ENCODE measurements around the gene ASNSD1. TPM values are rescaled to one million over a fixed set of nuclear protein-coding genes. Genes with fewer than 3 reads are reported as not detected.
"Not testable (repeated sequence)": the region's sequence is repeated elsewhere in the genome, so short reads cannot be mapped to it uniquely, and the experiment has no call there.

ASNSD1 gene
- total RNA-seq, 1 experiment from 2014 or later = 14.8 TPM

- Histone ChIP-seq H3K4me3 (no peak overlapping the region), H3K79me2 (ENCODE audit: low read depth) (no peaks in the 10 kb centered on the region), H3K4me2 (no peak overlapping the region), H3F3A (ENCODE audit: insufficient read depth, low read depth) (no peaks in the 10 kb centered on the region), H3K9me3 (ENCODE audit: insufficient read depth, low read depth) (no peaks in the 10 kb centered on the region), H3K27ac (no peak overlapping the region), H3K9me2 (ENCODE audit: insufficient read depth) (no peaks in the 10 kb centered on the region), H2AFZ (no peak overlapping the region), H4K20me1 (ENCODE audit: insufficient read depth) (no peaks in the 10 kb centered on the region), H3K4me1 (replicated peaks; ENCODE audit: insufficient read depth) (no peaks in the 10 kb centered on the region), H3K27me3 (ENCODE audit: insufficient read depth, low read depth) (no peaks in the 10 kb centered on the region), H3K36me3 (ENCODE audit: low read depth) (no peaks in the 10 kb centered on the region)
- TF ChIP-seq CTCF (conservative IDR thresholded peaks at IDR 0.05) (no peak), EZH2 (IDR thresholded peaks at IDR 0.05; ENCODE audit: low read depth) (no peak)
- CTCF ChIA-PET = no interaction called here
- DNase-seq = no peak
- POLR2A ChIA-PET (ENCODE audit: unreplicated experiment) = interaction anchor here (0.7 kb wide), 1 partner anchor 153 kb away, joined by 4 read pairs; no protein-coding TSS in a partner anchor
- intact Hi-C loops (cut with micrococcal nuclease; ENCODE audit: unreplicated experiment) = no loop called here
- BruUV-seq (replicated peaks) = no TSS peak
Measured at GRCh38 chr2:189648846-189649509, 12.3 kb upstream of the ASNSD1 start.

GRCh38 chr2:189651284-189651683, 10.0 kb upstream of the ASNSD1 start:
- no TSS peak for BruUV-seq (replicated peaks)

GRCh38 chr2:189653464-189653863, 7.8 kb upstream of the ASNSD1 start:
- H3K9me2 ChIP-seq (ENCODE audit: insufficient read depth); CTCF ChIA-PET; DNase-seq; H3F3A ChIP-seq (ENCODE audit: insufficient read depth, low read depth); BruUV-seq (replicated peaks); H3K9me3 ChIP-seq (ENCODE audit: insufficient read depth, low read depth); H3K27me3 ChIP-seq (ENCODE audit: insufficient read depth, low read depth); intact Hi-C loops (cut with micrococcal nuclease; ENCODE audit: unreplicated experiment); H4K20me1 ChIP-seq (ENCODE audit: insufficient read depth); H3K36me3 ChIP-seq (ENCODE audit: low read depth); H3K4me1 ChIP-seq (replicated peaks; ENCODE audit: insufficient read depth); H3K27ac ChIP-seq; POLR2A ChIA-PET (ENCODE audit: unreplicated experiment); H2AFZ ChIP-seq; H3K4me3 ChIP-seq; H3K4me2 ChIP-seq; H3K79me2 ChIP-seq (ENCODE audit: low read depth): not testable (repeated sequence)

More at GRCh38 chr2:189651284-189651683, 10.0 kb upstream of the ASNSD1 start:
- intact Hi-C loops (cut with micrococcal nuclease; ENCODE audit: unreplicated experiment) = no loop called here
- Histone ChIP-seq H2AFZ (no peak overlapping the region), H3K79me2 (ENCODE audit: low read depth) (no peaks in the 10 kb centered on the region), H4K20me1 (ENCODE audit: insufficient read depth) (no peaks in the 10 kb centered on the region), H3F3A (ENCODE audit: insufficient read depth, low read depth) (no peaks in the 10 kb centered on the region), H3K4me3 (no peak overlapping the region), H3K4me1 (replicated peaks; ENCODE audit: insufficient read depth) (no peaks in the 10 kb centered on the region), H3K9me2 (ENCODE audit: insufficient read depth) (no peaks in the 10 kb centered on the region), H3K36me3 (ENCODE audit: low read depth) (no peaks in the 10 kb centered on the region), H3K9me3 (ENCODE audit: insufficient read depth, low read depth) (no peaks in the 10 kb centered on the region), H3K27ac (no peak overlapping the region), H3K4me2 (no peak overlapping the region), H3K27me3 (ENCODE audit: insufficient read depth, low read depth) (no peaks in the 10 kb centered on the region)
- ChIA-PET POLR2A (ENCODE audit: unreplicated experiment) (no interaction called here), CTCF (no interaction called here)
- DNase-seq = no peak
- no peak for TF ChIP-seq CTCF (conservative IDR thresholded peaks at IDR 0.05)

GRCh38 chr2:189654641-189655040, 6.6 kb upstream of the ASNSD1 start:
- no peaks in the 10 kb centered on the region for H3K9me3 ChIP-seq (ENCODE audit: insufficient read depth, low read depth)
- TF ChIP-seq EZH2 (IDR thresholded peaks at IDR 0.05; ENCODE audit: low read depth) (no peak), CTCF (conservative IDR thresholded peaks at IDR 0.05) (no peak)
- H3K79me2 ChIP-seq (ENCODE audit: low read depth) = no peaks in the 10 kb centered on the region
- no peak overlapping the region for H3K4me3 ChIP-seq
- intact Hi-C loops (cut with micrococcal nuclease; ENCODE audit: unreplicated experiment) = no loop called here
- H3F3A ChIP-seq (ENCODE audit: insufficient read depth, low read depth) = no peaks in the 10 kb centered on the region
- no peaks in the 10 kb centered on the region for H3K27me3 ChIP-seq (ENCODE audit: insufficient read depth, low read depth)
- BruUV-seq (replicated peaks) = no TSS peak
- no peak overlapping the region for H3K27ac ChIP-seq
- H3K4me1 ChIP-seq (replicated peaks; ENCODE audit: insufficient read depth) = peaks cover 10% of the 10 kb centered on the region
- no peak for DNase-seq
- H4K20me1 ChIP-seq (ENCODE audit: insufficient read depth) = no peaks in the 10 kb centered on the region
- H3K4me2 ChIP-seq = no peak overlapping the region
- ChIA-PET POLR2A (ENCODE audit: unreplicated experiment) (no interaction called here), CTCF (no interaction called here)
- no peak overlapping the region for H2AFZ ChIP-seq
- H3K36me3 ChIP-seq (ENCODE audit: low read depth) = no peaks in the 10 kb centered on the region
- no peaks in the 10 kb centered on the region for H3K9me2 ChIP-seq (ENCODE audit: insufficient read depth)

Data from PC-9 (cell line).